Prostate gland (tissue), 2 donors: ENCODE data around the gene PCSK6. TPM values are rescaled to one million over a fixed set of nuclear protein-coding genes. Genes with fewer than 3 reads are reported as not detected.
"Not testable (repeated sequence)": the region's sequence is repeated elsewhere in the genome, so short reads cannot be mapped to it uniquely, and the experiment has no call there.

Source experiments
- DNase-seq: peaks from one replicate; pipeline ENCODE4 v3.0.0-alpha.2; 2019; ENCODE audit warnings: low spot score
- H3K27ac ChIP-seq, 2 donors: fragments of 200-600 bp; sonication (generic); 2 replicates each; pipeline ENCODE4 v1.5.1; 2017 to 2019
- H3K27me3 ChIP-seq: fragments of 200-600 bp; sonication (generic); replicated peaks from 2 replicates; pipeline ENCODE4 v1.5.1; 2019; ENCODE audit not compliant: insufficient read depth
- H3K36me3 ChIP-seq, 2 donors: fragments of 200-600 bp; sonication (generic); 1 replicate in 1 of 2; 2 replicates in 1 of 2; pipeline versions ENCODE4 v1.5.1 to v1.8.1; 2017 to 2019
- H3K4me1 ChIP-seq: fragments of 200-600 bp; sonication (generic); replicated peaks from 2 replicates; pipeline ENCODE4 v1.5.1; 2019
- H3K4me3 ChIP-seq, 2 donors: fragments of 200-600 bp; sonication (generic); 2 replicates each; pipeline ENCODE4 v1.5.1; 2017 to 2019
- H3K9me3 ChIP-seq: fragments of 200-600 bp; sonication (generic); 2 replicates; pipeline ENCODE4 v1.5.1; 2017
- POLR2A ChIP-seq: fragments of 450-650 bp; IDR thresholded peaks from one replicate; pipeline ENCODE4 v1.6.1; 2016; ENCODE audit warnings: antibody characterized with exemption, mild to moderate bottlenecking
- POLR2AphosphoS5 ChIP-seq: sonication (generic); formaldehyde crosslinking; IDR thresholded peaks from one replicate; pipeline ENCODE4 v1.6.1; 2017; ENCODE audit warnings: antibody characterized with exemption
- WGBS: methylation state at CpG from one replicate; pipeline ENCODE4 v1.1.5; 2018; 5-methylcytosine and 5-hydroxymethylcytosine counted together
- intact Hi-C: fragments of 100-400 bp; cut with DNase I; formaldehyde crosslinking; loops from one replicate; pipeline ENCODE4 v1.14.2; 2022
- total RNA-seq, 2 donors: library from RNA; depleted of rRNA; stranded (reverse); fragments of >200 nt; gene quantifications; one replicate each; pipeline ENCODE4 v1.1.0, GENCODE V29; 2016
- TF ChIP-seq, protein P1 (sequence below), 4 experiments: fragments of 200-600 bp in 2 of 4; fragments of 450-650 bp in 2 of 4; sonication (generic) in 2 of 4; IDR thresholded peaks; 1 replicate in 3 of 4; 2 replicates in 1 of 4; pipeline ENCODE4 v1.5.1; 2016 to 2019; ENCODE audit warnings: antibody characterized with exemption in 4 of 4, mild to moderate bottlenecking in 2 of 4, moderate library complexity in 2 of 4

The PCSK6 gene
- total RNA-seq, 2 donors from 2014 or later = 4.4 to 84.1 TPM

DNA sequence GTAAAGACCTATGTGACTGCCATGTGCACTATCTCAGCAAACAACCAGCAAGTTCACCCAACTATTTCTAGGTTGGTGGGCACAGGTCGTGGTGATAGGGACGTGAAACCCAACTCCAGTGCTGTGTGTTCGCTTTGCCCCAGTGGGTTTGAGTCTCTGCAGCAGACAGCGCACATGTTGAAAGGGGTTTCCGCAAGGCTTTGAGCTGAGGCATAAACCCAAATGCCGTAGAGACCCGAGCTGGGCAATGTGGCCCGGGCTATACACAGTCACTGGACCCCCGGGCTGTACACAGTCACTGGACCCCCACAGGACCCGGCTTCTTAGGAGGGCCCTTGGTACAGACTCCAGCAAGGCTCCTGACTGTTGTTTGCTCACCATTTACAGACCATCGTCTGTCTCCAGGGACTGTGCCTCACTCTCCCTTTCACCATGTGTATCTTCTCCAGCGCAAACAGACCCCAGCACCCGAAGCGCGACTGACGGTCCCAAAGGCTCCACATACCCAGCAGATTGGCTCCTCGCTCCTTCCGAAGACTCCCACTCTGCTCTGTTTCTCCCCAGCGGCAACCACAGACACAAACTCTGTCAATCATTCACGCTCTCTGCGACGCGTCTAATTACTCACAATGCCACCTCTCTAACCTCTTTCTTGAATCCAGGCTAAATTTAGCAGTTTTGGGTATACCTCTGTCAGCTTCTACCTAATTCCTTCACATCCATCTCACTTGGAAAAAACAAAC, 31.2 kb downstream of the PCSK6 start:
- no peak for DNase-seq
- Histone ChIP-seq H3K4me3 (no peak overlapping the region), H3K27me3 (no peaks in the 10 kb centered on the region), H3K36me3 (no peaks in the 10 kb centered on the region), H3K4me1 (no peaks in the 10 kb centered on the region), H3K27ac (no peak overlapping the region), H3K9me3 (no peaks in the 10 kb centered on the region)
- intact Hi-C loops = no loop called here
- TF ChIP-seq, protein P1, sequence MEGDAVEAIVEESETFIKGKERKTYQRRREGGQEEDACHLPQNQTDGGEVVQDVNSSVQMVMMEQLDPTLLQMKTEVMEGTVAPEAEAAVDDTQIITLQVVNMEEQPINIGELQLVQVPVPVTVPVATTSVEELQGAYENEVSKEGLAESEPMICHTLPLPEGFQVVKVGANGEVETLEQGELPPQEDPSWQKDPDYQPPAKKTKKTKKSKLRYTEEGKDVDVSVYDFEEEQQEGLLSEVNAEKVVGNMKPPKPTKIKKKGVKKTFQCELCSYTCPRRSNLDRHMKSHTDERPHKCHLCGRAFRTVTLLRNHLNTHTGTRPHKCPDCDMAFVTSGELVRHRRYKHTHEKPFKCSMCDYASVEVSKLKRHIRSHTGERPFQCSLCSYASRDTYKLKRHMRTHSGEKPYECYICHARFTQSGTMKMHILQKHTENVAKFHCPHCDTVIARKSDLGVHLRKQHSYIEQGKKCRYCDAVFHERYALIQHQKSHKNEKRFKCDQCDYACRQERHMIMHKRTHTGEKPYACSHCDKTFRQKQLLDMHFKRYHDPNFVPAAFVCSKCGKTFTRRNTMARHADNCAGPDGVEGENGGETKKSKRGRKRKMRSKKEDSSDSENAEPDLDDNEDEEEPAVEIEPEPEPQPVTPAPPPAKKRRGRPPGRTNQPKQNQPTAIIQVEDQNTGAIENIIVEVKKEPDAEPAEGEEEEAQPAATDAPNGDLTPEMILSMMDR (IDR thresholded peaks at IDR 0.05) = no peak
- TF ChIP-seq POLR2A = no peak
- no peak for TF ChIP-seq POLR2AphosphoS5
- WGBS = 89% methylated on average over 23 of the region's 23 CpGs

DNA sequence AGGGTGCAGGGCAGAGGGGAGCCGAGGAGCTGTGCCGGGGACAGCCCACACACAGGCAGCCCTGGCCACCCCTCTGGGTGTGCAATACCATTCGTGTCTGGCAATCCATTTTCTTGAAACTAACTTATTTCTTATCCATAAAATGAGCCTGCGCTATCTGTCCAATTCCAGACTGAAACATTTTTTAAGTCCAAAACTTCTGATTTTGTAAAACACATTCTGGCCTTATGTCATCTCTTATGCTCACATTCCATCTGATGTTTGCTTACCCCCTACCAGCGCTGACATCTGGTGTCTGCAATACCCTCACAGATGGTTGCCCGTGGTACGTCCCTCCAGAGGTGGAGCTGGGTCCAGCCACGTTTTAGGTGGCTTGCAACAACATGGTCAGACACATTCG, 31.8 kb downstream of the PCSK6 start:
- no peaks in the 10 kb centered on the region for H3K36me3 ChIP-seq
- 82% methylated on average over 9 of the region's 9 CpGs for WGBS
- H3K27me3 ChIP-seq = no peaks in the 10 kb centered on the region
- no peaks in the 10 kb centered on the region for H3K9me3 ChIP-seq
- no peak for TF ChIP-seq POLR2A
- TF ChIP-seq, protein P1 (IDR thresholded peaks at IDR 0.05) = no peak
- no peak for TF ChIP-seq POLR2AphosphoS5
- H3K27ac ChIP-seq = no peak overlapping the region
- DNase-seq = no peak
- no peak overlapping the region for H3K4me3 ChIP-seq
- no peaks in the 10 kb centered on the region for H3K4me1 ChIP-seq
- intact Hi-C loops = no loop called here

DNA sequence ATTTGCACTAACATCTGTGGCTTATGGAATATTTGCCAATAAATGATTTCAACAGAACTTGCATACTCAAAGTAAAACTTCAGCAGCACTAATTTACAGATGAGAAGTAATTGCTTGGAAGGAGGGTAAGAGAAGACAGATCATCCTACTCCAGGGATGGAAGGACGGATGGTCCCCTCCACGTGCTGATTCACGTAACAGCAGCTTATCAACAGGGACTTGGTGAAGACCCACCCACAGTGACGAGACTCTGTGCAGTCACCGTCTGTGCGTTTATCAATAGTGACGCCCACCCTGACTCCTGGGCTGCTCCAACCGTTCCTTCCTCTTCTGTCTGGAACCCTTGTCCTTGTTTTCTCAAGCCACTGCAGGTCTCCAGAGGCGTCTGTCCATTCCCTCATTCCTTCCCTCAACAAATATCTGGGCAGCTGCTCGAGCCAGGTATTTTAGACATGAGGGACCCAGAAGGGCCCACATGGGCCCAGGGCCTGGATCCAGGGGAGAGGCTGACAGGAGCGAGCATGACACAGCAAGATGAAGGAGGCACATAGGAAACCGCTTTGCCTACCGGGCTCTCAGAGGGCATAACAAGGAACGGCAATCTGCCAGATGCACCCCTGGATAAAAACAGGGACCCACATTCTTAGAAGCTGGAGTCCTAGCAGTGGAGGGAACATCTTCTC, 33.3 kb downstream of the PCSK6 start:
- no peak for DNase-seq
- no peak overlapping the region for H3K27ac ChIP-seq
- H3K36me3 ChIP-seq = no peaks in the 10 kb centered on the region
- no peaks in the 10 kb centered on the region for H3K9me3 ChIP-seq
- H3K27me3 ChIP-seq = no peaks in the 10 kb centered on the region
- H3K4me1 ChIP-seq = no peaks in the 10 kb centered on the region
- intact Hi-C loops = no loop called here
- TF ChIP-seq POLR2A (no peak), POLR2AphosphoS5 (no peak)
- TF ChIP-seq, protein P1 (IDR thresholded peaks at IDR 0.05) = no peak
- 85% methylated on average over 14 of the region's 14 CpGs for WGBS
- no peak overlapping the region for H3K4me3 ChIP-seq

DNA sequence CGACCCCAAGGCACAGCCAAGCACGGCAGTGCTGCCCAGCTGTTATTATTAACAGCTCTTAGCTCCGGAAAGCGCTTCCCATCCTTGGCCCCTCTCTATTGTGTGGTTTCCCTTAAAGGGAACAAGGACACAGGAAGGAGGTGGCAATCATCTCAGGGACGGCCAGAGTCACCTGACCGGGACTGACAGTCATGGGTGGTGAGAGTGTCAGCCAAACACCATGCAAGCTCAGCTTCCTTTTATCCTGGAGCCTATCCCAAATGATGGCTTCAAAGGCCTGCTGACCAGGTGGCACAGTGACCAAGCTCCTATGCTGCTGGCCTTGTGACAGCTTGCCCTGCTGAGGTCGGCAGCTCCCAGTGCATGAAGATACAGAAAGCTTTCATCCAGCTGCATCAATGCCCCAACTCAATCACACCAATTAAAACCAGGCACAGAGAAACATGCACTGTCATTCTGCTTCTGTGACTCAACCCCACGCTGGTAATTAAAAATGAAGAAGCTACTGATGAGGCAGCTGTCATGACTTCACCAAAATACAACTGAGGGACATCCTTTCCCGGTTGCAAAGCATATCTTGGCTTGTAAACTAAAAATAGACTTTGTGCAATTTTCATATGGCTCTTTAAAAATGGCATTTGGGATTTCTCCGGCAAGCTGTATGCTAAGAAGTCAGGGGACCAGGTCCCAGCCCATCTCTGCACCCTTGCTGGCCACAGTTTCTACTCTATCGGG, 34.0 kb downstream of the PCSK6 start:
- intact Hi-C loops = no loop called here
- no peak for DNase-seq
- WGBS = 57% methylated on average over 11 of the region's 11 CpGs

DNA sequence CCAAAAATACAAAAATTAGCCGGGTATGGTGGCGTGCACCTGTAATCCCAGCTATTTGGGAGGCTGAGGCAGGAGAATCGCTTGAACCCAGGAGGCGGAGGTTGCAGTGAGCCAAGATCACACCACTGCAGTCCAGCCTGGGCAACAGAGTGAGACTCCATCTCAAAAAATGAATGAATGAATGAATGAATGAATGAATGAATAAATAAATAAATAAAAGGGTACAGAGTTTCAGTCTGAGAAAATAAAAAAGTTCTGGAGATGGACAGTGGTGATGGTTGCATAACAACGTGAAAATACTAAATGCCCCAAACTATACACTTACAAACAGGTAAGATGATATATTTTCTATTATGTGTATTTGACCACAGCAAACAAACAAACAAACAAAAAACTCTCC, 34.7 kb downstream of the PCSK6 start:
- intact Hi-C loops = not testable (repeated sequence)

More for the DNA sequence above, 34.0 kb downstream of the PCSK6 start:
- Histone ChIP-seq H3K4me1 (no peaks in the 10 kb centered on the region), H3K27me3 (no peaks in the 10 kb centered on the region), H3K27ac (no peak overlapping the region), H3K4me3 (no peak overlapping the region), H3K9me3 (no peaks in the 10 kb centered on the region), H3K36me3 (no peaks in the 10 kb centered on the region)
- TF ChIP-seq, protein P1 (IDR thresholded peaks at IDR 0.05) = no peak
- TF ChIP-seq POLR2A = no peak
- TF ChIP-seq POLR2AphosphoS5 = no peak

More for the DNA sequence above, 34.7 kb downstream of the PCSK6 start:
- H3K4me1 ChIP-seq, H3K36me3 ChIP-seq, H3K4me3 ChIP-seq, DNase-seq, H3K27ac ChIP-seq, H3K9me3 ChIP-seq, H3K27me3 ChIP-seq: not testable (repeated sequence)
- WGBS = over 99% methylated on average over 5 of the region's 5 CpGs
